HCT116 (cell line): ENCODE data around the gene USP7. TPM values are rescaled to one million over a fixed set of nuclear protein-coding genes. Genes with fewer than 3 reads are reported as not detected.

ENCODE experiments used
- ATAC-seq: fragments of 200-7000 bp; cut with Tn5 transposase; 2 replicates; pipeline ENCODE4 v1.9.1; 2020; ENCODE audit warnings: mild to moderate bottlenecking, moderate library complexity
- BruUV-seq: library from RNA; stranded (reverse); fragments of 400-500 nt; replicated peaks from 2 replicates; lab custom pipeline; 2021; lab: Mats Ljungman, UMichigan
- CTCF ChIA-PET: fragments of 300-600 bp; sonication (Branson Sonifier 250); formaldehyde crosslinking; loops from one replicate; lab custom pipeline; 2021; ENCODE audit warnings: antibody characterized with exemption; lab: Charles Lee
- POLR2A ChIA-PET: fragments of 300-600, 350-600 bp; sonication (Branson Sonifier 250); formaldehyde crosslinking; loops from one replicate; lab custom pipeline; 2021; ENCODE audit warnings: antibody characterized with exemption; lab: Charles Lee
- RAD21 ChIA-PET, 2 experiments: fragments of 300-600 bp; sonication (Branson Sonifier 250); formaldehyde crosslinking; loops; one replicate each; lab custom pipeline; 2023; ENCODE audit warnings: low total read pairs in 2 of 2; ENCODE audit not compliant: uncharacterized antibody in 2 of 2, unreplicated experiment in 2 of 2, low non-redundant PET in 1 of 2; lab: Charles Lee
- DNase-seq: peaks from one replicate; pipeline ENCODE4 v3.0.0-alpha.2; 2010; ENCODE audit warnings: low read depth, low spot score
- H2AFZ ChIP-seq: fragments of 200-600 bp; shearing (Covaris generic), sonication (generic); 2 replicates; pipeline ENCODE4 v1.6.1; 2017; ENCODE audit warnings: low read depth, mixed run types, mixed read lengths, antibody characterized with exemption, low read length; ENCODE audit not compliant: poor library complexity, severe bottlenecking
- H3K27ac ChIP-seq: 2 replicates; pipeline ENCODE4 v1.5.1; 2012; ENCODE audit warnings: low read depth, low read length
- H3K27me3 ChIP-seq: fragments of 200-600 bp; sonication (generic); 2 replicates; pipeline ENCODE4 v1.6.1; 2016; ENCODE audit warnings: mixed run types, low read length, mixed read lengths; ENCODE audit not compliant: insufficient read depth
- H3K36me3 ChIP-seq, 2 experiments: fragments of 200-500 bp in 1 of 2; fragments of 200-600 bp in 1 of 2; sonication (Bioruptor generic) in 1 of 2; sonication (generic) in 1 of 2; 2 replicates each; pipeline versions ENCODE4 v1.5.1 to v1.6.1; 2014 to 2016; ENCODE audit warnings: low read length in 2 of 2, inconsistent platforms in 1 of 2, mixed read lengths in 1 of 2, mixed run types in 1 of 2; ENCODE audit not compliant: insufficient read depth in 2 of 2, control insufficient read depth in 1 of 2
- H3K4me1 ChIP-seq, 2 experiments: fragments of 200-600 bp in 1 of 2; sonication (generic) in 1 of 2; 2 replicates each; pipeline versions ENCODE4 v1.5.1 to v1.6.1; 2012 to 2017; ENCODE audit warnings: low read length in 2 of 2, inconsistent platforms in 1 of 2, mild to moderate bottlenecking in 1 of 2, mixed read lengths in 1 of 2, mixed run types in 1 of 2, moderate library complexity in 1 of 2; ENCODE audit not compliant: insufficient read depth in 2 of 2, control insufficient read depth in 1 of 2
- H3K4me2 ChIP-seq: fragments of 200-600 bp; sonication (generic); 2 replicates; pipeline ENCODE4 v1.6.1; 2017; ENCODE audit warnings: mixed run types, low read length, mixed read lengths
- H3K4me3 ChIP-seq, 2 experiments: fragments of 200-600 bp in 1 of 2; sonication (generic) in 1 of 2; replicated peaks in 1 of 2; 2 replicates each; pipeline ENCODE4 v1.5.1; 2011 to 2016; ENCODE audit warnings: low read length in 2 of 2, control low read depth in 1 of 2, low read depth in 1 of 2, mild to moderate bottlenecking in 1 of 2, mixed read lengths in 1 of 2, mixed run types in 1 of 2
- H3K79me2 ChIP-seq: fragments of 200-600 bp; sonication (generic); 2 replicates; pipeline ENCODE4 v1.6.1; 2017; ENCODE audit warnings: mild to moderate bottlenecking, mixed run types, low read length, moderate library complexity, mixed read lengths; ENCODE audit not compliant: insufficient read depth
- H3K9ac ChIP-seq: fragments of 200-600 bp; sonication (generic); 2 replicates; pipeline ENCODE4 v1.6.1; 2016; ENCODE audit warnings: low read length, mixed read lengths
- H3K9me2 ChIP-seq: fragments of 200-600 bp; sonication (generic), shearing (Covaris generic); 2 replicates; pipeline ENCODE4 v1.6.1; 2017; ENCODE audit warnings: mixed run types, mild to moderate bottlenecking, moderate library complexity; ENCODE audit not compliant: insufficient read depth
- H3K9me3 ChIP-seq, 2 experiments: fragments of 200-500 bp in 1 of 2; fragments of 200-600 bp in 1 of 2; sonication (Bioruptor generic) in 1 of 2; sonication (generic) in 1 of 2; 2 replicates each; pipeline ENCODE4 v1.6.1; 2014 to 2017; ENCODE audit warnings: low read length in 2 of 2, mixed read lengths in 2 of 2, inconsistent platforms in 1 of 2, low read depth in 1 of 2, mild to moderate bottlenecking in 1 of 2, mixed run types in 1 of 2, moderate library complexity in 1 of 2; ENCODE audit not compliant: control insufficient read depth in 1 of 2, insufficient read depth in 1 of 2
- H4K20me1 ChIP-seq: fragments of 200-600 bp; sonication (generic), shearing (Covaris generic); 2 replicates; pipeline ENCODE4 v1.6.1; 2017; ENCODE audit warnings: mixed run types, mild to moderate bottlenecking, moderate library complexity; ENCODE audit not compliant: insufficient read depth
- ATF3 ChIP-seq: IDR thresholded peaks from 2 replicates; pipeline ENCODE4 v1.6.1; 2012
- CEBPB ChIP-seq: IDR thresholded peaks from 2 replicates; pipeline ENCODE4 v1.6.1; 2012; ENCODE audit warnings: low read depth
- EZH2 ChIP-seq: fragments of 200-600 bp; sonication (generic); IDR thresholded peaks from 2 replicates; pipeline ENCODE4 v1.6.1; 2017; ENCODE audit warnings: antibody characterized with exemption, mixed run types
- EZH2phosphoT487 ChIP-seq: fragments of 200-600 bp; IDR thresholded peaks from 2 replicates; pipeline ENCODE4 v1.6.1; 2018; ENCODE audit warnings: antibody characterized with exemption, borderline replicate concordance
- JUND ChIP-seq: IDR thresholded peaks from 2 replicates; pipeline ENCODE4 v1.6.1; 2012
- MAX ChIP-seq: IDR thresholded peaks from 2 replicates; pipeline ENCODE4 v1.6.1; 2012
- POLR2AphosphoS5 ChIP-seq: IDR thresholded peaks from 2 replicates; pipeline ENCODE4 v1.6.1; 2011; ENCODE audit warnings: mild to moderate bottlenecking, low read depth, low read length, moderate library complexity
- RAD21 ChIP-seq: IDR thresholded peaks from 2 replicates; pipeline ENCODE4 v1.6.1; 2012; ENCODE audit warnings: low read depth, mild to moderate bottlenecking
- SIN3A ChIP-seq: IDR thresholded peaks from 2 replicates; pipeline ENCODE4 v1.6.1; 2012; ENCODE audit warnings: low read depth
- YY1 ChIP-seq: IDR thresholded peaks from 2 replicates; pipeline ENCODE4 v1.6.1; 2011; ENCODE audit warnings: low read length, low read depth, moderate library complexity, mild to moderate bottlenecking; ENCODE audit not compliant: insufficient replicate concordance; ENCODE audit errors: extremely low read depth
- ZNF274 ChIP-seq: fragments of 200-500 bp; sonication (Bioruptor generic); IDR thresholded peaks from 2 replicates; pipeline ENCODE4 v1.6.1; 2014; ENCODE audit warnings: mild to moderate bottlenecking, low read depth, low read length, inconsistent platforms
- intact Hi-C: fragments of 100-400 bp; cut with micrococcal nuclease; formaldehyde crosslinking; loops from 2 replicates; pipeline ENCODE4 v1.10.0; 2022
- total RNA-seq: library from RNA; stranded (reverse); gene quantifications from one replicate; pipeline ENCODE4 v1.2.1, GENCODE V29; 2021; ENCODE audit not compliant: unreplicated experiment

USP7 gene
- total RNA-seq, 1 experiment from 2014 or later, result 154 TPM

GRCh38 chr16:8863594-8864424 lies 99.9 kb downstream of the USP7 start:
- BruUV-seq, result no TSS peak
- Histone ChIP-seq H3K79me2 (peaks cover 89% of the 10 kb centered on the region), H2AFZ (no peak overlapping the region)
- RAD21 ChIA-PET, result interaction anchor here in 1 of 2 experiments (0.5 kb wide), 1 partner anchor 1307 kb away, joined by 3 read pairs; no protein-coding TSS in a partner anchor
- no peak for TF ChIP-seq EZH2
- TF ChIP-seq ZNF274, result no peak
- TF ChIP-seq CEBPB, result no peak
- TF ChIP-seq SIN3A, result no peak
- TF ChIP-seq RAD21, result no peak
- no peak; the same call in 1 of the 2 replicates for TF ChIP-seq POLR2AphosphoS5
- no peak for TF ChIP-seq ATF3
- no peak for TF ChIP-seq YY1
- no peak for TF ChIP-seq EZH2phosphoT487
- TF ChIP-seq MAX, result no peak
- no peak for TF ChIP-seq JUND
- TF ChIP-seq, all 23 proteins: peak for 0
- Histone ChIP-seq H3K36me3 (peaks cover 0 to 4% of the 10 kb centered on the region in 2 experiments; a peak in 1 of 4 replicates), H3K9me3 (no peaks in the 10 kb centered on the region), H3K27me3 (no peaks in the 10 kb centered on the region), H3K9me2 (no peaks in the 10 kb centered on the region), H4K20me1 (no peaks in the 10 kb centered on the region; the same call in 1 of the 2 replicates), H3K4me1 (peaks cover 39 to 54% of the 10 kb centered on the region in 2 experiments), H3K4me3 (no peak overlapping the region), H3K27ac (peak overlapping the region; percentile 45), H3K9ac (no peak overlapping the region), H3K4me2 (peak overlapping the region; percentile 54)
- no peak for DNase-seq
- intact Hi-C loops, result no loop called here
- CTCF ChIA-PET, result interaction anchor here (1.2 kb wide), 1 partner anchor 16 kb away, joined by 6 read pairs; no protein-coding TSS in a partner anchor
- POLR2A ChIA-PET, result interaction anchor here (1.2 kb wide), 1 partner anchor 227 kb away, joined by 3 read pairs; the partner anchor contains the start of gene HAPSTR1
- ATAC-seq, result peak; percentile 59
